HG03196 (cell line): Measurements from ENCODE around the gene PNPLA1.

ENCODE experiments used
- ATAC-seq: cut with Tn5 transposase; IDR thresholded peaks from one replicate; pipeline ENCODE4 v1.9.1; 2021; ENCODE audit not compliant: unreplicated experiment

Gene PNPLA1

GRCh38 chr6:36285187-36285671 lies 15.4 kb downstream of the PNPLA1 start:
- no peak for ATAC-seq

GRCh38 chr6:36285797-36286196 lies 15.9 kb downstream of the PNPLA1 start:
- ATAC-seq, result no peak

GRCh38 chr6:36286858-36287257 lies 17.0 kb downstream of the PNPLA1 start:
- no peak for ATAC-seq

GRCh38 chr6:36289281-36289878 lies 19.5 kb downstream of the PNPLA1 start:
- no peak for ATAC-seq

GRCh38 chr6:36290668-36291620 lies 21.1 kb downstream of the PNPLA1 start:
- no peak for ATAC-seq

- no peak for ATAC-seq
Measured at GRCh38 chr6:36292170-36292569, 22.3 kb downstream of the PNPLA1 start.

- ATAC-seq, result no peak
Measured at GRCh38 chr6:36296240-36296639, 26.4 kb downstream of the PNPLA1 start.

- no peak for ATAC-seq
Measured at GRCh38 chr6:36297051-36297450, 27.2 kb downstream of the PNPLA1 start.

GRCh38 chr6:36297511-36297910 lies 27.7 kb downstream of the PNPLA1 start:
- ATAC-seq, result no peak

GRCh38 chr6:36298027-36298426 lies 28.2 kb downstream of the PNPLA1 start:
- no peak for ATAC-seq

- ATAC-seq, result no peak
Measured at GRCh38 chr6:36301085-36301658, 31.3 kb downstream of the PNPLA1 start.

GRCh38 chr6:36301781-36302180 lies 31.9 kb downstream of the PNPLA1 start:
- ATAC-seq, result no peak

- ATAC-seq, result no peak
Measured at GRCh38 chr6:36302227-36302976, 32.5 kb downstream of the PNPLA1 start.

- ATAC-seq, result no peak
Measured at GRCh38 chr6:36305885-36306284, 36.0 kb downstream of the PNPLA1 start.

- no peak for ATAC-seq
Measured at GRCh38 chr6:36306375-36306774, 36.5 kb downstream of the PNPLA1 start.

GRCh38 chr6:36308514-36308913 lies 38.7 kb downstream of the PNPLA1 start:
- no peak for ATAC-seq

- ATAC-seq, result no peak
Measured at GRCh38 chr6:36309203-36309602, 39.3 kb downstream of the PNPLA1 start.

- ATAC-seq, result no peak
Measured at GRCh38 chr6:36309900-36310299, 40.0 kb downstream of the PNPLA1 start.

GRCh38 chr6:36312854-36313648 lies 43.2 kb downstream of the PNPLA1 start:
- ATAC-seq, result no peak

GRCh38 chr6:36313649-36313936 lies 43.7 kb downstream of the PNPLA1 start:
- no peak for ATAC-seq
